Measurements from ENCODE around the gene SLCO2A1. TPM values are rescaled to one million over a fixed set of nuclear protein-coding genes. Genes with fewer than 3 reads are reported as not detected.

Gene SLCO2A1
- polyA plus RNA-seq, 1 donor (not counting 4 experiments of a cell fraction or from before 2014, with no cell fraction given): 0.80 TPM

DNA sequence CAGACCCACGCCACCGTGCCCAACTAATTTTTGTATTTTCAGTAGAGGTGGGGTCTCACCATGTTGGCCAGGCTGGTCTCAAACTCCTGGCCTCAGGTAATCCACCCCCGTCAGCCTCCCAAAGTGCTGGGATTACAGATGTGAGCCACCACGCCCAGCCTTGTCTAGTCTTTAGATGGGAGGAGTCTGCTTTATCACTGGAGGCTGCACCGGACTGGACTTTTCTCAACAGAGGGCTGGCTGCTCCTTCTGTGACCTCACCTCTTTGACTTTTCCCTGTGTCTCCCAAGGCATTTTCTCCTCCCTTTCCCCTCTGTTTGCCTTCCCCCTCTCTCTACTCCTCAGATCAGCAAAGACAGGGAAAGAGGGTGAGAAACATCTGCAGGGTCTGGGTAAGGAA lies 28.5 kb downstream of the SLCO2A1 start:
- FAIRE-seq (no peak), DNase-seq (ENCODE audit: low read depth, low spot score) (no peak)
- peaks cover 54% of the 10 kb centered on the region for H3K27me3 ChIP-seq (ENCODE audit: control insufficient read depth, extremely low read depth, insufficient read depth, low read length)
- no peaks in the 10 kb centered on the region for H3K79me2 ChIP-seq (ENCODE audit: control insufficient read depth, insufficient read depth, low read length)
- no peaks in the 10 kb centered on the region for H4K20me1 ChIP-seq (ENCODE audit: control insufficient read depth, extremely low read depth, insufficient read depth, low read length)
- no peaks in the 10 kb centered on the region for H3K9me1 ChIP-seq (ENCODE audit: control insufficient read depth, extremely low read depth, insufficient read depth, low read length)
- H3K4me3 ChIP-seq (ENCODE audit: control insufficient read depth in 2 of 3, extremely low read depth in 1 of 3, insufficient read depth in 2 of 3, low read depth in 1 of 3, low read length in 3 of 3): no peak overlapping the region
- no peak overlapping the region for H3K9ac ChIP-seq (ENCODE audit: control insufficient read depth, extremely low read depth, insufficient read depth, low read length)
- H3K4me2 ChIP-seq (ENCODE audit: control insufficient read depth, extremely low read depth, insufficient read depth, low read depth, low read length): no peak overlapping the region
- H3K27ac ChIP-seq (ENCODE audit: control insufficient read depth, insufficient read depth, low read length): no peak overlapping the region
- dilution Hi-C loops (cut with MboI; ENCODE audit: extremely low pct_ligation_motif_present, low sequenced_read_pairs): no loop called here
- no peaks in the 10 kb centered on the region for H3K9me3 ChIP-seq (ENCODE audit: control insufficient read depth, low read depth, low read length)
- peaks cover 4% of the 10 kb centered on the region for H3K4me1 ChIP-seq (ENCODE audit: control insufficient read depth, extremely low read depth, insufficient read depth, low read length)
- TF ChIP-seq, protein P1, sequence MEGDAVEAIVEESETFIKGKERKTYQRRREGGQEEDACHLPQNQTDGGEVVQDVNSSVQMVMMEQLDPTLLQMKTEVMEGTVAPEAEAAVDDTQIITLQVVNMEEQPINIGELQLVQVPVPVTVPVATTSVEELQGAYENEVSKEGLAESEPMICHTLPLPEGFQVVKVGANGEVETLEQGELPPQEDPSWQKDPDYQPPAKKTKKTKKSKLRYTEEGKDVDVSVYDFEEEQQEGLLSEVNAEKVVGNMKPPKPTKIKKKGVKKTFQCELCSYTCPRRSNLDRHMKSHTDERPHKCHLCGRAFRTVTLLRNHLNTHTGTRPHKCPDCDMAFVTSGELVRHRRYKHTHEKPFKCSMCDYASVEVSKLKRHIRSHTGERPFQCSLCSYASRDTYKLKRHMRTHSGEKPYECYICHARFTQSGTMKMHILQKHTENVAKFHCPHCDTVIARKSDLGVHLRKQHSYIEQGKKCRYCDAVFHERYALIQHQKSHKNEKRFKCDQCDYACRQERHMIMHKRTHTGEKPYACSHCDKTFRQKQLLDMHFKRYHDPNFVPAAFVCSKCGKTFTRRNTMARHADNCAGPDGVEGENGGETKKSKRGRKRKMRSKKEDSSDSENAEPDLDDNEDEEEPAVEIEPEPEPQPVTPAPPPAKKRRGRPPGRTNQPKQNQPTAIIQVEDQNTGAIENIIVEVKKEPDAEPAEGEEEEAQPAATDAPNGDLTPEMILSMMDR (optimal IDR thresholded peaks at IDR 0.05 in 1 of 3, IDR thresholded peaks at IDR 0.05 in 1 of 3, conservative IDR thresholded peaks at IDR 0.05 in 1 of 3; ENCODE audit: extremely low read depth in 1 of 3, insufficient read depth in 2 of 3, low read length in 3 of 3): no peak
- TF ChIP-seq EZH2 (IDR thresholded peaks at IDR 0.05; ENCODE audit: low read length): no peak
- H3K36me3 ChIP-seq (ENCODE audit: control insufficient read depth in 2 of 2, extremely low read depth in 1 of 2, insufficient read depth in 2 of 2, low read length in 2 of 2): no peaks in the 10 kb centered on the region
- no peak overlapping the region for H2AFZ ChIP-seq (ENCODE audit: control insufficient read depth, low read length)

DNA sequence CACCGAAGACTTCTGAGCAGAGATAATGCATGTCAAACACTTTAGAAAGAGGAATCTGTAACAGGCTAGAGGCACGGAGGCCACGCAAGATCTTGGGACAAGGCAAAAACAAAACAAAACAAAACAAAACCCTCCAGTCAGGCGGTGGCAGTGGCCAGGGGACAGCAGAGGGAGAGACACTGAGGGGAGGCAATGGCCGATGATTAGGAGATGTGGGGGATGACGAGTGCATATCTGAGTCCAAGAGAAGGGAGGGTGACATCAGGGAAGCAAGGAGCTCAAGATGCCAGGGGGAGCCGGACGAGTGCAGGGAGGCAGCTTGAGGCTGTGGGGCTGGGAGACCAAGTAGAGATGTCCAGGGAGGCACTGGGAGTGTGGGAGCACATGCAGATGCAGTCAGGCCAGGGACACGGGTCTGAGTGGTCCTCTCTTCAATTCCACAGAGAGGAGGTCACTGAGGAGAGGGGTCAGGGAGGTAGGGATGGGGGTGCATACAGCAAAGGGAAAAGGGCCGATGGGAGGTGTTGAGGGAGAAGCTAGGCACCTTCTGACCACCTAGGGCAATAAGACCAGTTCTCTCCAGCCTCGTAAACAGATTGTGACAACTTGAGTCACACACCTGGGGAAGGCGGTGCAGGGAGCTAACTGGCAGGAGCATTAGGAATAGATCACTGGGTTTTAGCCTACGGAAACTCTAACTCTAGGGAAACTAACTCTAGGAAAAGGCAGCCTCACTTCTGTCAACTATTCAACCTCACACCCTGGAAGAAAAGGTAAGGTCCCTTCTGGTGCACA lies 29.6 kb downstream of the SLCO2A1 start:
- no peaks in the 10 kb centered on the region for H4K20me1 ChIP-seq (ENCODE audit: control insufficient read depth, extremely low read depth, insufficient read depth, low read length)
- H3K9me3 ChIP-seq (ENCODE audit: control insufficient read depth, low read depth, low read length): no peaks in the 10 kb centered on the region
- H3K36me3 ChIP-seq (ENCODE audit: control insufficient read depth in 2 of 2, extremely low read depth in 1 of 2, insufficient read depth in 2 of 2, low read length in 2 of 2): no peaks in the 10 kb centered on the region
- H2AFZ ChIP-seq (ENCODE audit: control insufficient read depth, low read length): no peak overlapping the region
- H3K9me1 ChIP-seq (ENCODE audit: control insufficient read depth, extremely low read depth, insufficient read depth, low read length): no peaks in the 10 kb centered on the region
- dilution Hi-C loops (cut with MboI; ENCODE audit: extremely low pct_ligation_motif_present, low sequenced_read_pairs): no loop called here
- no peak overlapping the region for H3K27ac ChIP-seq (ENCODE audit: control insufficient read depth, insufficient read depth, low read length)
- peaks cover 65% of the 10 kb centered on the region for H3K27me3 ChIP-seq (ENCODE audit: control insufficient read depth, extremely low read depth, insufficient read depth, low read length)
- no peak overlapping the region for H3K4me3 ChIP-seq (ENCODE audit: control insufficient read depth in 2 of 3, extremely low read depth in 1 of 3, insufficient read depth in 2 of 3, low read depth in 1 of 3, low read length in 3 of 3)
- H3K79me2 ChIP-seq (ENCODE audit: control insufficient read depth, insufficient read depth, low read length): no peaks in the 10 kb centered on the region
- no peak overlapping the region for H3K4me2 ChIP-seq (ENCODE audit: control insufficient read depth, extremely low read depth, insufficient read depth, low read depth, low read length)
- H3K4me1 ChIP-seq (ENCODE audit: control insufficient read depth, extremely low read depth, insufficient read depth, low read length): peaks cover 4% of the 10 kb centered on the region
- no peak for DNase-seq (ENCODE audit: low read depth, low spot score)
- H3K9ac ChIP-seq (ENCODE audit: control insufficient read depth, extremely low read depth, insufficient read depth, low read length): no peak overlapping the region
- FAIRE-seq: no peak
- TF ChIP-seq, protein P1 (optimal IDR thresholded peaks at IDR 0.05 in 1 of 3, IDR thresholded peaks at IDR 0.05 in 1 of 3, conservative IDR thresholded peaks at IDR 0.05 in 1 of 3; ENCODE audit: extremely low read depth in 1 of 3, insufficient read depth in 2 of 3, low read length in 3 of 3): no peak
- no peak for TF ChIP-seq EZH2 (IDR thresholded peaks at IDR 0.05; ENCODE audit: low read length)

All from keratinocyte (primary cell).